Ureter (tissue), 1 donor: Measurements from ENCODE around the gene LCN9. TPM values are rescaled to one million over a fixed set of nuclear protein-coding genes. Genes with fewer than 3 reads are reported as not detected.
"Not testable (repeated sequence)": the region's sequence is repeated elsewhere in the genome, so short reads cannot be mapped to it uniquely, and the experiment has no call there.

ENCODE experiments used
- DNase-seq: peaks from one replicate; pipeline ENCODE4 v3.0.0-alpha.2; 2020; ENCODE audit warnings: low spot score
- total RNA-seq: library from RNA; stranded (reverse); gene quantifications from one replicate; pipeline ENCODE4 v1.2.4, GENCODE V29; 2023
- donor health status: DM: yes; HTN: yes; CAD: no.

The LCN9 gene
- total RNA-seq, 1 donor from 2014 or later = not detected

DNA sequence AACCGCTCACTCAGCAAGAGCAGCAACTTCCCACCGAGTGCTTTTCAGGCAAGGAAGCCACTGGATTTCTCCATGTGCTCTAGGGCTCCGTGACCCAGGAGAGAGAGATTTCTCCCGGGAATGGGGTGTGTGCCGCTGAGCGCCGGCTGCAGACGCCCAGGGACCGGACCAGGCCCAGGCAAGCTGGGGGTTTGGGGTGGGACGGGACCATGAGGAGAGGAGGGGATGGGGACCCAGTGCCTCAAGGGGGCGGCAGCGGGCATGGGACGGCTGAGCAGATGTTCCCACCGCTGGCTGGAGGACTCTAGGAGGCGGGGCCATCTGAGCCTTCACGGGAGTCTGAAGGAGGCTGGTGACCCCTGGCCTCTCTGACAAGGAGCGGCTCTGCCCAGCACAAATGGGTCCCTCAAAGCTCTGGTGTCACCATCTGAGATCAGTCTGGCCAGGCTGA lies 8.5 kb downstream of the LCN9 start:
- no peak for DNase-seq

DNA sequence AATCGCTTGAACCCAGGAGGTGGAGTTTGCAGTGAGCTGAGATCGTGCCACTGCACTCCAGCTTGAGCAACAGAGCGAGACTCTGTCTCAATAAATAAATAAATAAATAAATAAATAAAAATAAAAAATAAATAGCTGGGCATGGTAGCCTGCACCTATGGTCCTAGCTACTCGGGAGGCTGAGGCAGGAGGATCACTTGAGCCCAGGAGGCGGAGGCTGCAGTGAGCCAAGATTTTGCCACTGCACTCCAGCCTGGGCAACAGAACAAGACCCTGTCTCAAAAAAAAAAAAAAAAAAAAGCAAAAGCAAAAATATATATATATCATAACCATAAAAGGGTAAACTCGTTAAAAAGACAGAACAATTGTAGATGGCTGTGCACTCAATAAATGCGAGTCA lies 9.7 kb downstream of the LCN9 start:
- not testable (repeated sequence) for DNase-seq

DNA sequence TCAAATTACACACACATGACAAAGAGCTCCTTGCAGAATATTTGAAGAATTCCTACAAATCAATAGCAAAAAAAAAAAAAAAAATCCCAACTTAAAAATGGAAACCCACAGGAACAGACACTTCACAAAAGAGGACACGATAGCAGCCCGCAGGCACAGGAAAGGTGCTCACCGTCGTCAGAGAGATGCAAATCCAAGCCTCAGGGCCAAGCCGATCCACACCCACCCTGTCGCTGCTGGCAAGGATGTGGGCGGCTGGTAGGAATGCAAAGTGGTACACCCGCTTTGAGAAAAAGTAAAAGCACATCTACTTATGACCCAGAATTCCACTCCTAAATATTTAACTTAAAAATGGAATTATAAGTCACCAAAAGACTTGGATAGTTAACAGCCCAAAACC lies 10.8 kb downstream of the LCN9 start:
- no peak for DNase-seq

DNA sequence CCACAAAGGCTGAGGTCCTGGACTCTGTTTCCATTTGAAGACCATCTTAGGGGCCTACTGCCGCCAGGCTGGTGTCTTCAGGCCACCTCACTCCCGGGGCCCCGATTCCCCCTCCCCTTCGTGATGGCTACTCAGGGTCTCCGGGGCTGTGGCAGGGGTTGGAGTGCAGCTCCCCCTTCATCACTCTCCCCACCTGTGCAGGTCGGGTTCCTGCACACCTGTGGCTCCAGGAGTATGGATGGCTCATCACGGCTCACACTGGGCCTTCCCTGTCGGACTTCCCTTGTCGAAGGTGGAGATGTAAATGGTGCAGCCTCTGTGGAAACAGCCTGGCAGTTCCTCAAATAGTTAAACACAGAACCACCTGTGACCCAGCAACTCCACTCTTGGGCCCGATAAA lies 11.9 kb downstream of the LCN9 start:
- DNase-seq = no peak

DNA sequence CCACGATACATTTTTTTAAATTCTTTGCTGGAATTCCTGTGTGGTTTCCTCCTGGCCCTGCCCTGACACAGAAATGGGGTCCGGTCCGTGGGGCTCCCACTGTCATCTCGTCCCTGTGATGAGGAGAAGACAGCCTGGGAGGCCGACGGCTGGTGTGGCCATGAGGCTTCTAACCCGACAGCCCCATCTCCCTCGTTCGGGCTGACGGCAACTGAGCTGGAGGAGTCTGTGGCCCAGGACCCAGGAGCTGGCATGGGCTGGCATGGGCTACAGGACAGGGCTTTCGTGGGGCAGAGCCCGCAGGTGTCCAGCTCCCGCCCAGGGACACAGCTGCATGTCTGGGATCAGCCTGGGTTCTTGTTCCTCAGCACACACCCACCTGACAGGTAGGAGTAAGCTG lies 13.8 kb downstream of the LCN9 start:
- no peak for DNase-seq

DNA sequence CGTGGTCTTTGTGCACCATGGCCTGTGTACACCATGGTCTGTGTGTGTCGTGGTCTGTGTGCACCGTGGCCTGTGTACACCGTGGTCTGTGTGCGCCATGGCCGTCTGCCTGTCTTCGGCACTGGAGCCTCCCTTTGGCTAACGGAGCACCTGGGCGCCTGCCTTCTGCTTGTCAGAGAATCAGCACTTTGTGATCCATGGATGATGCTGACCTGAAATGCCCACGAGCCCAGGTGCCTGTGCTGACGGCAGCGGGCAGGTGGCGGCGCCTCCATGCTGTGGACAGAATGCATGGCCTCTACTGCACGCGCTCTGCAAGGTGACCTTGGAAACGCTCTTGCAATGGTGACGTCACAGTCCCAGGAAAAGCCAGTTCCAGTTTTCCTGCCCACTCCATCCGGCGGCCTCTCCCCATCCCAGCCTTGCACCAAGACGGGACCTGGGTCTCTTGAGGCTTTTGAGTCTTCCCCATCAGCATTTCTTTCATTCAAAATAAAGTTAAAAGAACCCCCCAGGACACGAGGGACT lies 14.6 kb downstream of the LCN9 start:
- DNase-seq = no peak

DNA sequence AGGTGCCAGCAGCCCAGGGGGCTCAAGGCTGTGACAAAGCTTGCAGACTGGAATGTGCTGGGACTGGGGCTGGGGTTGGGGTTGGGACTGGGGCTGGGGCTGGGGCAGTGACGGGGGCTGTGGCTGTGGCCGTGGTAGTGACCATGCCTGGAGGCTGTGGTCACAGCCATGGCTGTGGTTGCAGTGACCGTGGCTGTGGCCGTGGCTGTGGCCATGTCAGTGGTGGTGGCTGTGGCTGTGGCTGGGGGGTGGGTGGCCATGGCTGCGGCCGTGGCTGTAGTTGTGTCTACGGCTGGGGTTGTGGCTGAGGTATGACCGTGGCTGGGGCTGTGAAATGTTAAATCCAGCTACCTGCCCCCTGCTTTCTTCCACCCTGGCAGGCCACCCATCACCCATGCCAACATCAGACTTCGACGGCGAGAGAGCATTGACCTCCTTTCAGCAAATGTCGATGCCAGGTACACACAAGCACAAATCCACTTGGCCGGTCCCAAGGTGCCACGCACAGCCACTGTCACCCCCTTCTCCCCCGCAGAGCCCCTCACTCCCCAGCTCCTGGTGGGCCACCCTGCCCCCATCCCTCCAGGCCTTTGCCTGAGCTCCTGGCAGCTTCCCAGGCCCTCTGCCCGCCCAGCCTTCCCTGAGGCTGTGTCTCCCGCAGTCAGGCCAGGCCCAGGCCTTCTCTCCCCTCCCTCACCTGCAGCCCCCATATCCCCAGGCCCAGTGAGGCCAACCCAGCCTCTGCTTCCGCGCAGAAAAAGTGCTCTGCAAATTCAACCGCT lies 15.3 kb downstream of the LCN9 start:
- DNase-seq = no peak

DNA sequence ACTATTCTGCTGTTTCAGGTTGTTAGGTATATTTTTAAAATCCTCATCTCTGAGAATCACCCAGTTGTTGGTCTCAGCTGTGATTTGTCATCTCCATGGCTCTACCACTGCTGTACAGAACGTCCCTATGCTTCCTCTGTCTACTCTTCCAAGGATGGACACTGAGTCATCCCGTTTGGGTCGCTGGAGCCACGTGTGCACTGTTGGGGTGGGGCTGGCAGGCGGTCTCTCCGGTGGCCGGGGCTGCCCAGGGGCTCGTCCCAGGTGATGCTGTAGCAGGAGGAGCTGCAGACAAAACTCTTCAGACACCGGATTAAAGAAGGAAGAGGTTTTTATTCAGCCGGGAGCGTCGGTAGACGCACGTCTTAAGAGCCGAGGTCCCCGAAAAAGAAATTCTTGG lies 16.9 kb downstream of the LCN9 start:
- no peak for DNase-seq

DNA sequence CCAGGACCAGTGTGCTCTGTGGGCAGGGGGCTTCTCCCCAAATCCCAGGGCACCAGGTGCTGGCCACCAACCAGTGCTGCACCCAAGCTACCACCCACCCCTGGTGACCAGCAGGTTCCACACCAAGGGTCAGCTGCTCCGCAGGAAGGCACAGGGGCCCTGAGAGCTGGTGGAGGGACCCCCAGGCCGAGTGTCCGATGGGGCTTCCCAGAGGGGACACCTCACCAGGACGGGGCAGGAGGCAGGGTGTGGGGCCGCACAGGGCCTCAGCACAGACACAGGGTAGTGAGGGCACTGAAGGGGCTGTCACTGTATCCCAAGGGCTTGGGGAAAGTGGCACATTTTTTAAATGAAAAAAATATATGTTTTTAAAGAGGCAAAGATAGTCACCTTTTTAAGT lies 18.1 kb downstream of the LCN9 start:
- no peak for DNase-seq

DNA sequence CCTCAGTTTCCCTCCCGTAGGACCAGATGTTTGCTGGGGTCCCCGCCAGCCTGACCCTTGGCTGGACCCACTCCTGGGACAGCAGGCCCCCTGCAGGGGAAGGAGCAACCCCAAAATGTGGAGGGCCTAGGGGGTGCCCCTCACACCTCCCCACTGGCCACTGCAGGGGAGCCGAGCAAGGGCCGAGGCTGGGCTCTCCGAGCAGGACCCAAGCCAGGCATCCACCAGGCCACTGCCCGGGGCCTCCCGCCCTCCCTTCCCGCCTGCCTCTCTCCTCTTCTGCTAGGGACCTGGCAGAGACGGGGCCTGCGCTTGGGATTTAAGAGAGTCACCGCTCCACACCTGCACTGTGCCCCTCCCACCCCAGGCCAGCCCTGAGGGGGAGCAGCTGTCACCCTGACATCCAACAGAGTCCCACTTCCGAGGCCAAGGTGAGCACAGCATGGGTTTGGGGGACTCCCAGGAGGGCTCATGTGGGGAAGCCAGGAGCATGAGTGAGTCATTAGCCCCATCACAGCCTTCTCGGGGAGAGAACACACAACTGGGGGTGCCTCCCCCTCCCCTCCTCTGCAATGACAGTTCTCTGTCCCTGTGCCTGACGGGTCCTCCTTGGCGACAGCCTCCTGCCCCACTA lies 20.4 kb downstream of the LCN9 start:
- DNase-seq = no peak

DNA sequence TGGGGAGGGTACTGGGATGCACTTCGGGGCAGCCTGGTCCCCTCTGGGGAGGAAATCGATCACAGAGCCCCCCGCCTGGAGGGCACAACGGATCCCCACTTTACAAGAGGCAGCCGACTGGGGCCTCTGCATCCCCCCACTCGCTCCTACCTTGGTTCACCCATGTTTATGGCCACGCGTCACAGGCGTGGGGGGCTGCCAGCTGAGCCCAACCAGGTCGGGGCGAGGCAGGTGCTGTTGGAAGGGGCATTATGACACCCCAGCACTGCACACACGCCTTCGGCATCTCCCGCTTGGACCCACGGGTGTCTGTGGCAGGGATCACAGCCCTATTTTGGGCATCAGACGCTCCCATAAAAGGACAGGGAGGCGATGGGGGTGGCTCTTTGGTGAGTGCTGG lies 21.6 kb downstream of the LCN9 start:
- DNase-seq = no peak

DNA sequence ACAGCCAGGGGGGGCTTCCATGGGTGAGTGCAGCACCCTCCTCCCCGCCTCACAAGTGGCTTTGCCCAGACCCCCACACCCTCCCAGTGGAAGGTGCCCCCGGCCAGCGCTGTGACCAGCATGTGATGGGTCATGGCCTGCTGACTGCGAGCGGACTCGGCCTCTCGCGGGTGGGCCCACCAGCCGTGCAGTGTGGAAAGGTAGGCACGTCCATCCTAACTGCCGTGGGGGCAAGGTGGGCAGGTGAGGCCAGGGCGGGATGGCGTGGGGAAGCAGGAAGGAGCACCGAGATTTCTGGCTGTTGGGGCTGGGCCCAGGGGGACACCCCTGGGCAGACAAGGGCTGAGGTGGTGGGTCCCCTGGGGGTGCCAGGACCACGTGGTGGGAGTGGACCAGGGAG lies 24.1 kb downstream of the LCN9 start:
- DNase-seq = no peak

DNA sequence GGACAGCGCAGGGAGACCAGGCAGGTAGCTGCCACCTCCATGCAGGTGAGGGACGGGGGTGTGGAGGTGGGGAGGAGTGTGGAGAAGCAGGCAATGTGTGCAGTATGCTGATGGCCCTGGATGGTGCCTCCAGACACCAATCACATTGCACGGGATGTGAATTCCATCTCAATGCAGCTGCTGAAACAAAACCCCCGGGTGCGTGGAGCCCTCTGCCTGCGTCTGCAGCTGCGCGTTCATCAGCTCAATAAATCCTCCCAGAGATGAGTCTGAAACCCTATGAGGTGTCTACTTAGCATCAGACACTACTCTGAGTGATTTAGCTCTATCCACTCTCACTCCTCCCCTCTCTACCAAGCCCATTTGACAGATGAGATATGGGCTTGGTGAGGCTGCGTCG lies 25.9 kb downstream of the LCN9 start:
- DNase-seq = no peak

DNA sequence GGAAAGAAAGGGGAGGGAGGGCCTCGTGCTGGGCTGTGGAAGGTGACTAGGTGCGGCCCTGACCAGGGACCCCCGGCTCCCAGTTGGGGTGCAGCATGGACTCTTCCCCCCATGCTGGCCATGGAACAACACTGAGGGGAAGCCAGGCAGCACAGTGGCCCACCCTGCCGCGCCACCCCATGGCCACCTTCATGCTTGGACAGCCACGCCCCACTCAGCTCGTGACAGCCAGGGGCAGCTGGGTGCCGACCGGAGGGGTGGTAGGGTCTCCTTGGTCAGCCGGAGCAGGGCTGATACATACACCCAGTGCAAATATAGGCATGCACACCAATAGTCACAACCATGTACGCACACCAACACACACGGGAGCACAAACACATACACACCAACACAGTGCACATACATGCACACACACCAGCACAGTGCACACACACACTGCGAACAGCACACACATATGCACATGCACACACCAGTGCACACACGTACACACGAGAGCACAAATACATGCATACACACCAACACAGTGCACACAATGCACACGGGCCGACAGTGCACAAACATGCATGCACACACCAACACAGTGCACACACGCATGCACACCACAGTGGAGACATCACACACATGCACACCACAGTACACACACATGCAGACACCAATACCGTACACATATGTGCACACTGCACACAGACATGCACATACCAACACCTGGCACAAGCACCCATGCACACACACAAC lies 27.9 kb downstream of the LCN9 start:
- DNase-seq = no peak

DNA sequence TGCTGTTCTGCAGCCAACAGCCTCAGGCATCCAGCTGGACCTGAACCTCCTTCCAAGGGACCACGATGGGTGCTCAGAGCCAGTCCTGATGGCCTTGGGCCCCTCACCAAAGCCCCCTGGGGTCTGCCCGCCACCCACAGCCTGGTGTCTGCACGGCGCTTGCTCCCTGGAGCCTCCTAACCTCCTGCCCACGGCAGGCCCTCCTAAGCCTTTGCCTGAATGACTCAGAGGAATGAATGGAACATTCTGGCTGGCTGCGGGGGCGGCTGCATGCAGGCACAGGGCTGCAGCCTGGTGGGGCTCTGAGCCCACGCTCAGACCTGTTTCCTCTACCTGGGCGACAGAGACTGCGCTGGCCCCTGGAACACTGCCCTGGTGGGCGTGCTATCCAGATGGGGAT lies 29.3 kb downstream of the LCN9 start:
- DNase-seq = no peak

DNA sequence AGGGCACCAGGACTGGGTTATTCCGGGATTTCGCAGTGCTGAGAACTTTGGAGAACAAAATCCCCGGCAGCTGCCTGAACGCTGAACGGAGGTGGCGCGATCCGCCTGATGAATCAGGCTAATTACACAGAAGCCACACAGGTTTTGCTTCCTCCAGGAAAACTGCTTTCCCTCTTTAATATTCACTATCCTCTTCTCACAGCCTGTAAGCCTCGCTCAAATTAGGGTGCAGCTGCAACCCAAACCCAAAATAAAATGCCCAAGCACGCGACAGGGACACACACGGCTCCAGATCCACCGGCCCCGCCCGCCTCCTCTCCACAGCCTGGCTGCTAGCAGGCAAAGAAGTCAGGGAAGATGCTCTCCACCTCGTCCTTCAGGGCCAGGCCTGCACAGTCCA lies 30.2 kb downstream of the LCN9 start:
- DNase-seq = no peak

DNA sequence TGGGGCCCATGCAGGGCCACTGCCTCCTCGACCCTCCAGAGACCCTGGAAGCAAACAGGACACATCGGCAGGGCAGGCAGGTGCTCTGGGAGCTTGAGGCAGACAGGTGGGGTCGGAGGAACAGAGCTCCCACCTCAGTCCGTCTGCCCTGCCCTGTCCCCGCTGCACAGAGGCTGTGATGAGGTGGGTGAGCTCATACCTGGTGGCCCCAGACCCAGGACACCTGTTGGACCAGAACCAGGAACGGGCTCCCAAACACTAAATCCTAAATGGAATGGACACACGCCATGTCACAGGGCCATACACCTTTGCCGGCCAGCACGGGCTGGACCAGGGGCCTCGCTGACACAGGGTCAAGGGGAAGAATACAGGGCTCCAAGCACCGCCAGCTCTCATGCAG lies 30.7 kb downstream of the LCN9 start:
- no peak for DNase-seq

DNA sequence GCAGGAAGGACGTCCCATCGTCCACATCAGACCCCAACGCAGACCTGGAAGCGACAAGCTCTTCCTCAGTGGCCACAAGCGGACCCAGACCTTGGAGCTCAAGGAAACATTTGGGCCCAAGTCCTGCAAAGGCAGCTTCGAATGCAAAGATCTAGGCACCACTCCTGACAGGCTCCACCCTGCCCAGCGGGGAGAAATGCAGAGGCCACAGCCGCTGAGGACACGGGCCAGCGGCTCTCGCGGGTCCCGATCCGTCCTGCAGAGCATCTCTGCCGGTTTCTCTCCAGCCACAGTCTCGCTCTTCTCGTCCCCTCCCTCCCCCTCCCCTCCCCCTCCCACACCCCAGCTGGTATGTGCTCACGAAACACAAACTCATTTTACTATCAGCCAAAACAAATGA lies 31.3 kb downstream of the LCN9 start:
- no peak for DNase-seq

DNA sequence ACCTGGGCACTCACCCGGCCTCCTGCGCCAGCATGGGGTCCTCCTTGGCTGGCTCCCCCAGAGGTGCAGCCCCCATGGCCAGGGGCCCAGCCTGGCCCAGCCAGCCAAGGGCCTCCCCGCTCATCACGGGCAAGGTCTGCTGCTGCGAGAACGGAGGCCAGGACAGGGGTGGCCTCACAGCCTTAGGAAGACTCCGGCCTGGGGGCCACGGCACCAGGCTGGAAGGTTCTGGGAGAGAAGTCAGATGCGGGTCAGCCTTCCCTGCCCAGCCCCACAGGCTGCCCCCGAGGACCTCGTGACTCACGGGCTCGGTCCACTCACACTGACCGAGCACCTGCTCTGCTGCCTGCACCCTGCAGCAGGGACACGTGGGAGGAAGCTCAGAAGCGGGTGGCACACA lies 31.9 kb downstream of the LCN9 start:
- DNase-seq = no peak

DNA sequence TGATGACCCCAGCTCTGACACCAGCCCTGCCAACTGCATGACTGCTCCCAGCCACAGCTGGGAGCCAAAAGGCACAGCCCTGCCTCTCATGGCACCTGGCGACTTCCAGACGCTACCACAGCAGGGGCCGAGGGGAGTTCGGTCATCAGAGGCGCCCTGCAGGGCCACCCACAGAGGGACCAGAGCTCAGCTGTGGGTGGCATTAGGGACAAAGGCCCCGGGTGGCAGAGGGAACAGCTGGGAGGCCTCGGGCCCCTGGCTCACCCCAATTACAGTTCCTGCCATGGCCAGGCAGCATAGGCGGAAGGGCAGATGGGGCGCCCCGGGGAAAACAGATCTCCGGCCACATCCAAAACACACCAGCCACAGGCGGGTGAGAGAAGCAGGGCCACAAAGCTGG lies 32.5 kb downstream of the LCN9 start:
- no peak for DNase-seq

DNA sequence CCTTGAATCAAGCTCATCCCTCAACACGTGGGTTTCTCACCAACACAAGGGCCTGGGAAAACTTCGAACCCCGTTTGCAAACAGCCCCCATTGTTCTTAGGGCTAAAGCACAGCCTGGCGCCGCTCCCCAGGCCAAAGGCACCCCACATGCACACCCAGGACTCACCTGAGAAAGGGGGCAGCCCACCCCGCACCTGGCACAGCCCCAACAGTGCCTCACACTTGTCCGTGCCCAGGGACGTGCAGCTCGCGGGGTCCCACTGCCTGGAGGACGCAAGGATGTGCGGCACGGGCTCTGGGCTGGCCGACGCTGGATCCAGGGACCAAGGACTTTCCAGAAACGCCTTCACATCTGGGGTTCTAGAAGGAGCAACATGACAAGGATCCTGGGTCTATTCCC lies 33.3 kb downstream of the LCN9 start:
- DNase-seq = no peak

DNA sequence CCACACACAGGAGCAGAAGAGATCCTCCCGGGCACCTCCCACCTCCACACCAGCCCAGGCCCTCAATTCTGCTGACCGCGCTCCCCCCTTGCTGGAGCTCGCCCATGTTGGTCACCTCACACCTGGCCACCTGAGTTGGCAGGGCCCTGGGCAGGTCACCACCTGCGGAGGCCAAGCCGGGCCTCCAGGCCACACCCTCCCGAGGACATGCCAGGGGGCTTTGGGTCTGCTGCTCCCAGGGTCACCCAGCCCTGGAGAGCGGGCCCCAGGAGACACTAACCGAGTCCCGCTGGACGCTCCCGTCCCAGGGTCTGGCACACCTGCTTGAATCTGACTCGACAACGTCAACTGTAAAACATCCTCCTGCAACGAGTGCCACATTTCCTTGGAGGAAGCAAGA lies 34.1 kb downstream of the LCN9 start:
- no peak for DNase-seq

DNA sequence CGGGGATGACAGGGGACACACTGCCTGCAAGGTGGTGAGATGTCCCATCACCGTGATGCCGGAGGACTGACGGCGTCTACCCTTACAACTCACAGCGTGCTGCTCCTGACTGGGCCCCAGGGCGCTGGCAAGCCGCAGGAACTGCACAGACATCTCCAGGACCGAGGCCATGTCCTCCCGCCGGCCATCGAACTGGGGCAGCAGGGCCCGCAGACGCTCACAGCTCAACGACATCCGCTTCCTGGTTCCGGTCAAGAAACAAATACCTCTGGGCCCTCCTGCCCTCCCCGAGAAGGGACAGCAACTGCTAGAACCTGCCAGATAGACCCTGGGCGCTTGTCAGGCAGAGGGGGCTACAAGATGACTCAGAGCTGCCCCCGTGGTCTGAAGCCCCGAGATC lies 35.1 kb downstream of the LCN9 start:
- DNase-seq = no peak
